ENCODE measurements around the gene ANAPC7.
A peak's percentile ranks its signal among the peaks of the same experiment; 100 is the strongest.
"Not testable (repeated sequence)": the region's sequence is repeated elsewhere in the genome, so short reads cannot be mapped to it uniquely, and the experiment has no call there.

Gene ANAPC7, protein sequence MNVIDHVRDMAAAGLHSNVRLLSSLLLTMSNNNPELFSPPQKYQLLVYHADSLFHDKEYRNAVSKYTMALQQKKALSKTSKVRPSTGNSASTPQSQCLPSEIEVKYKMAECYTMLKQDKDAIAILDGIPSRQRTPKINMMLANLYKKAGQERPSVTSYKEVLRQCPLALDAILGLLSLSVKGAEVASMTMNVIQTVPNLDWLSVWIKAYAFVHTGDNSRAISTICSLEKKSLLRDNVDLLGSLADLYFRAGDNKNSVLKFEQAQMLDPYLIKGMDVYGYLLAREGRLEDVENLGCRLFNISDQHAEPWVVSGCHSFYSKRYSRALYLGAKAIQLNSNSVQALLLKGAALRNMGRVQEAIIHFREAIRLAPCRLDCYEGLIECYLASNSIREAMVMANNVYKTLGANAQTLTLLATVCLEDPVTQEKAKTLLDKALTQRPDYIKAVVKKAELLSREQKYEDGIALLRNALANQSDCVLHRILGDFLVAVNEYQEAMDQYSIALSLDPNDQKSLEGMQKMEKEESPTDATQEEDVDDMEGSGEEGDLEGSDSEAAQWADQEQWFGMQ

DNA sequence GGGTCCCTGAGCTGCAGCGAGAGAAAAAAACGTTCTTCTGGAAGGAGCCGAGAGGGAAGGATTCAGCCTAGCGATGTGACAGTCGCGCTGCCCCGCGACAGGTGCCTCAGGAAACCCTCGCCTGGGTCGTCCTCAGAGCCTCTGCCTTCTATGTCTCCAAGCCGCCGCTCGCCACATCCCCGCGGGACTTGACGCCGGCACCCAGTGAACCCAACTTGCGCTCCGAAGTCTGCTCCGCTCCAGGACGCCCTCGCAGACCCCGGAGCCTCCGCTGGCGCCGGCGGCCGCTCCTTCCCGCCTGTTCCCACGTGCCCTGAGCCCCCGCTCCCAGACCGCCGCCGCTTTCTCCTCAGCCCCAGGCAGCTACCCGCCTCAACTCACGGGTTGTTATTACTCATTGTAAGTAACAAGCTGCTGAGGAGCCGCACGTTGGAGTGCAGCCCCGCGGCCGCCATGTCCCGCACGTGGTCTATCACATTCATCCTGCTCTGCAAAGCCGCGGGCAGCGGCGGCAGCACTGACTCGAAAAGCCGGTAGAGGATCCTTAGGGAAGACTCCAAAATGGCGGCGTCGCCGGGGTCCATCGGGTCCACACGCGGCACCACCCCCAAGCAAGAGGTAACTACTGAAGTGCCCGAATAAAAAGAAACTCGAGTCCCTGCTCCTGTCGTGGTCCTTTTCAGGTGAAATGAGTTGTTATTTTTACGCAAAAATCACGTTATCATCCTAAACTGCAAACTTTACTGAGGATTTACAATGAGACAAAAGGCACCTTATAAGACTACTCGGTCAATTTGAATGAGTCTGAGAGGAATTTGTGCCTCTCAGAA is at the start of gene ANAPC7:
Gene ANAPC7 (minus strand): TSS at position 563 of the 830 bp plus-strand sequence. CDS start 81 bp downstream, at position 482.
- peak; percentile 93 for DNase-seq

DNA sequence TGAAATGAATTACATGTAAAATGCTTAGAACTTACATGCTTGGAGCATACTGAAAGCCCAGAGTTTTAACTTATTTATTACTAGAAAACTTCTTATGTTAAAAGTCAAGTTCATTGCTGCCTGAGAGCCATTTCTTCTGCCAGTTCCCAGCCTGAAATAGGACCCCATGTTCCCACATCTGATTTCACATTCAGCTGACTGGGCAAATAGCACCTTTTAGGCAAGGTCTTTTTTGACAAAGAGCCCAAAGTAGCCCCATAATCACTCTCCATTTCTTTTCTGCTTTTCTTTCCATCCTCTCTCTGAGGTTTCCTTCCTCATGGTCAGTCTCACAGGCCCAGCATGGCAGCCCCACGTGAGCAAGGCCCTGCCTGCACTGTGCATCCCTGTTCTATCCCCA is 47.8 kb upstream of the ANAPC7 start:
- no peak for DNase-seq

DNA sequence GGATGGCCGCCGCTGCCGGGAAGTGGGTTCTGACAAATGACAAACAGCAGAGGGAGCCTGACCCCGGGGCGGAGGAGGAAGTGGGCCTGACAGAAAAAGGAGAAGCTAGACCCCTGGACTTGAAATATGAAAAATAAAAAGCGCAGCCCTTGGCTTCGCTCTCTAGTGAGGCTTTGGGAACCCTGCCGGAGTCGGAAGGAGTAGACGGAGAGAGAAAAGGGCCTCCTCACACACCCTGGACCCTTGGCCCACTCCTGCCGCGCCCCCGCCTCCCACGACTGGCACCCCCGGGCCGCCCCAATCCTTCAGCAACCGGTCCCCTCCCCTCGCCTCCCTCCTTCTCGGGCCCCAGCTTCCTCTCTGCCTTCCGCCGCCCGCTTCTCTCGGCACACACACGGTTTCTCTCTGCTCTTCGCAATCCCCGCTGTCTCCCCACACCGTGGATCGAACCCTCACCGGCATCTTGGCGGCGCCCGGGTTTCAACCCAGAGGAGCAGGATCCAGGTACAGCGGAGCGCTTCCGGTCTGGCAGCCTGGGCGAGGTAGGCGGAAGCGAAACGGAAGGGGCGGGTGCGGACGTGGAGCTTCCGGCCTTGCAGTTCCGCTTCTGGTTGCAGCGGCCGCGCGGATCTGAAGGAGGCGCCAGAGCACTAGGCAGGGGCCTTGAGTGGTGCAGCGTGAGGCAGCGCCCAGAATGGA is 46.4 kb upstream of the ANAPC7 start, which contains the start of gene ARPC3:
Gene ARPC3 (minus strand): TSS at position 539 of the 699 bp plus-strand sequence. CDS start 77 bp downstream, at position 462.
- DNase-seq: peak; percentile 97

DNA sequence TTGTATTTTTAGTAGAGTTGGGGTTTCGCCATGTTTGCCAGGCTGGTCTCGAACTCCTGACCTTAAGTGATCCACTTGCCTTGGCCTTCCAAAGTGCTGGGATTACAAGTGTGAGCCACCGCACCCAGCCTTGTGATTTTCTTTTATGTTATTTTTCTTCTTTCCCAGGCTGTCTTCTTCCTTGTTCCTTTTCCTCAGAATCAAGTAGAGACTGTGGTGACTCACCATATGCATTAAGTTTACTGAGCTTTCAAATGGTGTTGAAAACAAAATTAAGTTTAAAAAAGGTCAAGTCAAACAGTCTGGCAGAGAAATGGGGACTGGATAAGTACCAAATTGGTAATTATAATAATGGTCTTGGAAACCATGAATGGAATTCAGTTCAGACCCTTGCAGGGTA is 40.9 kb upstream of the ANAPC7 start:
- no peak for DNase-seq

DNA sequence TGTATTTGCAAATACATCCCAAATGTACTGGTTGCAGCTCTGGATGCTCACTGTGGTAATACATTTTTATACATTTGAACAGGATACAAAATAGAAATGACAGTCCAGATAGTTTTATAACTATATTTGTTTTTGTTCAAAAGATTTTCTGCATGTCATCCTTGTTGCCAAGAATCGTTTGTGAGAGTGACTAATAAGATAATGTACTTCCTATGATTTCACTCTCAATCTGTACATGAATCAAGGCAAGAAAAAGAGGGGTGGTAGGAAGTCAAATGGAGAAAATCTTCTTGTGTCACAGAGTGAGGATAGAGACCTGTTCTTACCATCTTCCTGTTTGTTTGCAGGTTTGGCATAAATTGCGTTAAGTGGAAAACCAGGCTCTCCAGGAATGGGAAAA is 32.7 kb upstream of the ANAPC7 start:
- DNase-seq: no peak

DNA sequence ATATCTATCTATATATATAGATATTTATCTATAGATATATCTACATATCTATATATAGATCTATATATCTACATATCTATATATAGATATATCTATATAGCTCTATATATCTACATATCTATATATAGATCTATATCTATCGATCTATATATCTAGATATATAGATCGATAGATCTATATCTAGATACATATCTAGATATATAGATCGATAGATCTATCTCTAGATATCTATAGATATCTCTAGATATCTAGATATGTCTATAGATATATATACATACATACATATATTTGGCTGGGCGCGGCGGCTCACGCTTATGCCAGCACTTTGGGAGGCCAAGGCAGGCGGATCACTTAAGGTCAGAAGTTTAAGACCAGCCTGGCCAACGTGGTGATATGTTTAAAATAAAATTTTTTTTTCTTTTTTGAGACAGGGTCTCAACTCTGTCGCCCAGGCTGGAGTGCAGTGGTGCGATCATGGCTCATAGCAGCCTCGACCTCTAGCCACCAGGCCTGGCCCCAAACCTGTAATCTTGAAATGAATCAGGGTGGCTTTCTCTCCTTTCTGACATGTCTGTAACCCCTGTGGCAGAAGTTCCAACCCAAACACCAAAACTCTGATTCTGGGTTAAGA is 28.6 kb upstream of the ANAPC7 start:
- DNase-seq: no peak

DNA sequence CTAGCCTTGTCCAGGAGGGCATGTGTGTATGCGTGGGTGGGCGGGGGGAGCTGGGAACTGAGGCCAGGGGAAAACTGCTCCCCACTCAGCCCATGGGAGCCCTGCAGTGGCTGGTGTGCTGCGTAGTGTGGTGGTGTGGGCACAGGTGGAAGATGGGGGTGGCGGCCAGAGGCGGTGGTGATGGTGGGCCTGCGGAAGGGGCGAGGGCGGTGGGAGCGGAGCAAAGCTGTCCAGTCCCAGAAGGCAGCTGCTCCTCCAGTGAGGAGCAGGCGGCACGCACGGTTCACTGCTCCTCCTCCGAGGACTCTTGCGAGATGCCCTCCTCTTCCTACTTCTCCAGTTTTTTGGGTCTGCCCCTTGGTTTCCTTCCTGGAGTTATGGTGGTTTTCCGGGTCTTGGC is 26.2 kb upstream of the ANAPC7 start:
- DNase-seq: not testable (repeated sequence)

DNA sequence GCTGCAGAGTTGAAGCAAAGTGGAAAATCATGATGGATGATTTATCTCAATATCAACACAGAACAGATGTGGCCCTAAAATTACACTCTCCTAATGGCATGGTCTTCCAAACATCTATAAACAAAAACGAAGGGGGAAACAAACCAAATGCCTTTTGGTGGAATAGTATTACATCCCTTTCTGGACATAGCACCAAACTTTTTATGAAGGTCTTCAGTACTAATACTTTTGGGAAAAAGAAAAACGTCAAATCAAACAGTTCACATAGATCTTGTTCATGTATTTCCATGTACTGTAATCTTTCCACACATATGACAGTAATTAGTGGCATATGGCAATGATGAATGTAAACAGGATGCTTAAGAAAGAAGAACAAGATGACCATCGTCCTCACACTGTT is 22.9 kb upstream of the ANAPC7 start:
- no peak for DNase-seq

DNA sequence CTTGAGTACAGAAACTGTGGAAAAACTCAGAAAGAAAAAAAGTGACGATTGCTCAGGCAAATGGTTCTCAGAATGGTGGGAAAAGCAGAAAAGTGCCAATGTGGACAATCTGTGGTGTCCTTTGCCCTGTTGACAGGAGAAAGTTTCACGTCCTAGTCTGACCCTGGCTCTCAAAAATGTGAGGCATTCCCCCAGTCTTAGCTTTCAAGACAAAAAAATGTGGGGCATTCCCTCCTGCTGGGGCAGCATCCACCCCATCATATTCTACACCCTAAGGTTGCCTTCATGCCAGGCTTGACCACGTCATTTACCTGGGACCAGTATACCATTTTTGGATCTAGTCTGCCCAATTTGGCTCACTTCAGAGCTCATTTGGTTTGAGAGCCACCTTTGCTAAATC is 20.7 kb upstream of the ANAPC7 start:
- no peak for DNase-seq

DNA sequence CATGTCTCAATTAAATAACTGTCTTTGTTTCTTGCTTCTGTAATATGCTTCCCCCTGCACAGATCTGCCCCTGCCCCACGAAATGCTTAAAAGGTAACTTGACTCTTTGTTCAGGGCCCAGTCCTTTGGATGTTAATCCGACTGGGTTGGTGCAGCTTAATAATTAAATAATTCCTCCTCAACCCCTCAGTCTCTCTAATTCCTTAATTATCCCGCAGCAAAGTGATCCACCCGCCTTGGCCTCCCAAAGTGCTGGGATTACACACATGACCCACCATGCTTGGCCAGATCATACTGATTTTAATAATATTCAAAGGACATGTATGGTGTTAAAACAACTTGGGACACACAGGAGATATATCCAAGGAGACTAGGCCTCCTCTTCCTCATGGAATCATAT is 18.2 kb upstream of the ANAPC7 start:
- no peak for DNase-seq

DNA sequence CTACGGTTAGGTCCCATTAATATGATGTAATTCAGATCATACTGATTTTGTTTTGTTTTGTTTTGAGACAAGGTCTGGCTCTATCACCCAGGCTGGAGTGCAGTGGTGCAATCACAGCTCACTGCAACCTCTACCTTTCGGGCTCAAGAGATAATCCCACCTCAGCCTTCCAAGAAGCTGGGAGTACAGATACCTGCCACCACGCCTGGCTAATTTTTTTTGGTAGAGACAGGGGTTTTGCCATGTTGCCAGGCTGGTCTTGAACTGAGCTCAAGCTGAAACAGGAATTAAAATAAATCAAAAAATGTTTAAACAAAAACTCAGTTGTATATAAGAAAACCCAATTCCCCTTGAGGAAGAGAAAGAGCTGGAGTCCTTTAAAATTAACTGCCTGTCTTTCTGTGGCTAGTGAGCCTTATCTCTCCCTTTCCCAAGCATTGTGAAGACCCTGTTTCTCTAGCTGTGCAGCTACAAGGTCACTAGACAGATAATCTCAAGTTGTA is 17.7 kb upstream of the ANAPC7 start:
- DNase-seq: peak; percentile 88

DNA sequence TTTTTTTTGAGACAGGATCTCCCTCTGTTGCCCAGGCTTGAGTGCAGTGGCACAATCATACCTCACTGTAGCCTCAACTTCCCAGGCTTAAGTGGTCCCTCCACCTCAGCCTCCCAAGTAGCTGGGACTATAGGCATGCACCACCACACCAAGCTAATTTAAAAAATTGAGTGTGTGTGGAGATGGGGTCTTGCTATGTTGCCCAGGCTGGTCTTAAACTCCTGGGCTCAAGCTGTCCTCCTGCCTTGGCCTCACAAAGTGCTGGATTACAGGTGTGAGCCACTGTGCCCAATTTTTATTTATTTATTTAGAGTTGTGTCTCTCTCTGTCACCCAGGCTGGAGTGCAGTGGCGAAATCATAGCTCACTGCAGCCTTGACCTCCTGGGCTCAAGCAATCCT is 17.1 kb upstream of the ANAPC7 start:
- not testable (repeated sequence) for DNase-seq

DNA sequence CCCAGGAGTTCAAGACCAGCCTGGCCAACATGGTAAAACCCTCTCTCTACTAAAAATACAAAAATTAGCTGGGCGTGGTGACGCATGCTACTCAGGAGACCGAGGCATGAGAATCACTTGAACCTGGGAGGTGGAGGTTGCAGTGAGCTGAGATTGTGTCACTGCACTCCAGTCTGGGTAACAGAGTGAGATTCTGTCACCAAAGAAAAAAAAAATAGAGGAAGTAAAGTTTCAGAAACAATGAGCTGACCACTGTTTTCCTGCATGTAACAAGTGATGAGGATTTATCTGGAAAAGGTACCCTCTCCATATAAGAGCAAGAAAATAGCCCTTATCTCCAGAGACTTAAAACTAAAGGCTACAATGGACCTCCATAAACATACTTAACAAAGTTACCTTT is 13.6 kb upstream of the ANAPC7 start:
- DNase-seq: peak; percentile 75

DNA sequence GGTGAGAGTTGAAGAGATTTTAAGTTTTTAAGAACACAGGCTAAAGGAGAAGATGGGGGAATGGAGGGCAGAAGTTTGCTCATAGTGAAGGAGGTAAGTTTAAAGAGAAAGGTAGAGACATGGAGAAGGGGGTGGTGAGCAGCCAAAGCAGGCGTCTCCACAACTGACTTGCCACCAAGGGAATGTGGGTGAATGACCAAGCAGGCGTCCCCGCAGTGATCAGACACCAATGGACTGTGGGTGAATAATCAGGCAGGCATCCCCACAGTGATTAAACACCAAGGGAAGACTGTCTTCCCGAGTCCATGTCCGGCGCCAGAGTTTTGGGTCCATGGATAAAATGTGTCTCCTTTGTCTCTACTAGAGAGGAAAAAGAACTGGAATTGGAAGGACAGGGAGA is 6.6 kb upstream of the ANAPC7 start:
- not testable (repeated sequence) for DNase-seq

DNA sequence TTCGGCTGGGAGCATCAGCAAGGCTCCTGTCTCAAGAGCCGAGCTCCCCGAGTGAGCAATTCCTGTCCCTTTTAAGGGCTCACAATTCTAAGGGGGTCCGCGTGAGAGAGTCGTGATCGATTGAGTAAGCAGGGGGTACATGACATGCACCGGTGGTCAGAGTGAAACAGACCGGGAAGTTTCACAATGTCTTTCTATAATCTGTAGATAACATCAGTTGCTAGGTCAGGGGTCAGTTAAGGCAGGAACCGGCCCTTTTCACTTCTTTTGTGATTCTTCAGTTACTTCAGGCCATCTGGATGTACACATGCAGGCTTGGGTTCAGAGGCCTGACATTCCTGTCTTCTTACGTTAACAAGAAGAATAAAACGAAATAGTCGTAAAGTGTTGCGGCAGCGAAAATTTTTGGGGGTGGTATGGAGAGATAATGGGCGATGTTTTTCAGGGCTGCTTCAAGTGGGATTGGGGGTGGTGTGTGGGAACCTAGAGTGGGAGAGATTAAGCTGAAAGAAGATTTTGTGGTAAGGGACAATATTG is 1.7 kb upstream of the ANAPC7 start:
- DNase-seq: not testable (repeated sequence)

DNA sequence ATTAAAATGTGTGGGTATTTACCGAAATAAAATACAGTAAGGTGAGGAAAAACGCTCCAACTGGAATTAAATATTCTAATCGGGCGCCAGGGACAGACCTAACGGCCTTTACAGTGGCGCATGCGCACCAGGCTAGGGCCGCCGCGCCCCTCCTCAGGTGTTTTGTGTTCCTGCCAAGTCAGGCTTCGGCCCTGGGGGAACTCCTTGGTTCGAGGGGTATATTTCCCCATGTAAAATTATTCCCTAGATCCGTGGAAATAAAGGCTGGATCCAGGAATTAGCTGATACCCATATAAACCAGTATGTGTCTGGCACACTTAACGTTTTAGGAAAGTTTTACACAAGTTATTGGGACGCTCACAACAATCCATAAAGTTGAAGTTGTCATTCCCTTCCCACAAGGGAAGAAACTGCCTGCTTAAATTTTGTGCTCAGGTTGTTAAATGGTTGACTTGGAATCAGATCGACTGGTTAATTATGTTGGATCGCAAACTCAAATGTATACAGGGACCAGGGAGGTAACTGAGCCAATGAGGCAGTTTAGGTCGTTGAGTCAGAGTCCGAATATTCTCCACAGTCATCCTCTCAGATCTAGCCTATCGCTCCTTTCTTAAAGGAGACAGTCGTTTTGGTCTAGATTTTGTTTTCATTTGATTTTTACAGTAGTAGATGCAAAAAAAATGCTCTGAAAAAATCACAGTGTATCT is 621 bp upstream of the ANAPC7 start:
- DNase-seq: peak; percentile 91

DNA sequence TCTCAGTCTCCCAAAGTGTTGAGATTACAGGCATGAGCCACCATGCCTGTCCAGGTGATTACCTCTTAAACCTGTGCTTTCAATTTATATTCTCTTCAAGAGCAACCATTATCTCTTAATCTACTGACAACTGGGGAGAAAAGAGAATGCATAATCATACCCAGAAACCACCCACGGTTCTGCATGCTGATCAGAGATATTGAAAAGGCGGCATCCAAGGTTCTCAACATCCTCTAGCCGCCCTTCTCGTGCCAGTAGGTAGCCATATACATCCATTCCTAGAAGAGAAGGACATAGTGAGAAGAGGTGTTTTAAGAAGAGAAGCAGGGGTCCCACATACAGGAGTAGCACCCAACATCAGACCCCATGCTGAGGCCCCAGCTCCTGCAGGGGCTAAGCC is 20.8 kb downstream of the ANAPC7 start:
- no peak for DNase-seq

DNA sequence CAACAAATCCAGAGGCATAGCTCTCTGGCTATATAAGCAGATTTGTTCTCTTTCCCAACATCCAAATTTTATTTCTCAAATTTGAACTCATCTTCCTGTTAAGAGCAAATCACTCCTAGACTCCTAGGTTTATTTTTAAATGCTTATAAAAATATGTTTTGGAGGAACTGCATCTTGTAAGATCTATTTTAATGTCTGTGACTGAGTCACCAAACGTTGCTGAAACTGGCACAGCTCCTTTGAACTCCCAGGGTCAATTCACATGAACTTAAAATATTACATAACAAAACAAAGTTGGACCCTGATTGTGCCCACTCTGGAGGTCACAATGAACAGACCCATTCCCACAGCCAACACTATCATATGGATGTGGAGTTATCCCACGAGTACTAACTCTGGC is 23.9 kb downstream of the ANAPC7 start:
- no peak for DNase-seq

DNA sequence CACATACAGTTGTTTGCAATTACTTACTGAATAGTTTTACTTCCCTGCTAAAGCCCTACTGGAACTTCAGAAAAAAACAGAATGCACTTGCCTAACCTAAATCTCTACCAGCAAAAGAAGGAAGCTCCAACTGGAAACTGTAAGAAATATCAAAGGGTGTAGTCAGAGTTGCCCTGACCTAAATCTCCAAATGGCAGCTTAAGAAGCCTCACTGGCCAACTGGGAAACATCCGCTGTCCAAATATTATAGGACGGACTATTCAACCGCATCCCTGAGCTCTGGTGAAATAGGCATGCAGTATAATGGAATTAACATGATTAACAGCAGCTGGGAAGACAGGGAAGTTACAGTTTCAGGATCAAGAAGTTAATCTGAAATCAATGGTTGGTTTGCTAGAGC is 24.3 kb downstream of the ANAPC7 start:
- DNase-seq: no peak

DNA sequence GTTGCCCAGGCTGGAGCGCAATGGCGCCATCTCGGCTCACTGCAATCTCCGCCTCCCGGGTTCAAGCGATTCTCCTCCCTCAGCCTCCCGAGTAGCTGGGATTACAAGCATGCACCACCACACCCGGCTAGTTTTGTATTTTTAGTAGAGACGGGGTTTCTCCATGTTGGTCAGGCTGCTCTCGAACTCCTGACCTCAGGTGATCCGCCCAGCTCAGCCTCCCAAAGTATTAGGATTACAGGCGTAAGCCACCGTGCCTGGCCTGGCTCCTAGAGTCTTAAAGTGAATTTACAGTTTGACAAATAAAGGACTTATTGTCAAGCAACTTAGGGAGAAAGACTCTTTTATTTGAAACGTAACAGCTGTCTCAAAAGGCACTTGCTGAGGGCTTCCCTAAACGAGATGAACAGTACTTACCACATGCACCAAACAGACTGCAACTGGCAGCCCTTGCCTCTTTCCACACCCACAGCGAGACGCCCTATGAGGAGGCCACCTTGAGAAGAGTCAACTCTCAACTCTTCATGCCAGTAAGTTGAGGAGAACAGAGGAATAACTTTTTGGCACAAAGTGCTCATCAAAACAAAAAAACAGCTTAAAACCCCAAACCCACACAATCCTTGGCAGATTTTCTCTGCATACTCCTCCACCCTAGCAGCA is 25.2 kb downstream of the ANAPC7 start:
- DNase-seq: not testable (repeated sequence)

Measured in OCI-M1 (cell line).